ENCODE measurements around the gene TRPV6.
A peak's percentile ranks its signal among the peaks of the same experiment; 100 is the strongest.

TRPV6 gene

GRCh38 chr7:142867398-142868187 is 18.0 kb downstream of the TRPV6 start:
- DNase-seq: no peak

DNA sequence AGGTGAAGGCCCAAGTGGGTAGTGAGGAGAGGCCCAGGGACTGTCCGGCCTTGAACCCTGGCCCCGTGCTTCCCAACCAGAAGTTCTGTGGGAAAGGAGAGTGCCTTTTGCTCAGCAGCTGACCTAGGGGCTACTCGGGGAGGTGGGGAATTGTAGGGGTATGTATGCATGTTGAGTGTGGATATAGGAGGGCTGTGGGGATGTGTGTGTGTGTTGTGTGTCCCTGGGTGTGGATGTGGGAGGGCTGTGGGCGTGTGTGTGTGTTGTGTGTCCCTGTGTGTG is 18.5 kb downstream of the TRPV6 start:
- no peak for DNase-seq

DNA sequence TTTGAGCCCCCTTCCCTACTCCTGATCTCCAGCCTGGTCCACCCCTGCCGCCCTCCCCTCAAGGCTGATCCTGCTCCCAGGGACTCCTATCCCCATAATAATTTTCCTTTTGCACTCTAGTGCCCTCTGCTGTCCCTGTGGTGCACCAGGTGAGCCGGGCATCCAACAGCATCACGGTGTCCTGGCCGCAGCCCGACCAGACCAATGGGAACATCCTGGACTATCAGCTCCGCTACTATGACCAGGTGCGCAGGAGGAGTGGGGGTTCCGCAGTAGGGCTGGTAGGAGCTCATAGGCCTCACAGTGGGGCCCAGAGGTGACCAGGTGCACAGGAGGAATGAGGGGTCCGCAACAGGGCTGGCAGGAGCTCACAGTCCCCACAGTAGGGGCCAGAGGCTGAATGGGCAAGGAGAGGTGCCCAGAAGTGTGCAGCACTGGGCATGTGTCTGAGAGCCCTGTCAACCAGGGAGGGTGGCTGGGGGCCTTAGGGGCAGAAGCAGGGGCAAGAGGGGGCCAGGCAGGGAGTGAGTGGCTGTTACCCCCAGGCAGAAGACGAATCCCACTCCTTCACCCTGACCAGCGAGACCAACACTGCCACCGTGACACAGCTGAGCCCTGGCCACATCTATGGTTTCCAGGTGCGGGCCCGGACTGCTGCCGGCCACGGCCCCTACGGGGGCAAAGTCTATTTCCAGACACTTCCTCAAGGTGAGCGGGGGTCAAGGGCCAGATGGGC is 19.0 kb downstream of the TRPV6 start:
- no peak for DNase-seq

DNA sequence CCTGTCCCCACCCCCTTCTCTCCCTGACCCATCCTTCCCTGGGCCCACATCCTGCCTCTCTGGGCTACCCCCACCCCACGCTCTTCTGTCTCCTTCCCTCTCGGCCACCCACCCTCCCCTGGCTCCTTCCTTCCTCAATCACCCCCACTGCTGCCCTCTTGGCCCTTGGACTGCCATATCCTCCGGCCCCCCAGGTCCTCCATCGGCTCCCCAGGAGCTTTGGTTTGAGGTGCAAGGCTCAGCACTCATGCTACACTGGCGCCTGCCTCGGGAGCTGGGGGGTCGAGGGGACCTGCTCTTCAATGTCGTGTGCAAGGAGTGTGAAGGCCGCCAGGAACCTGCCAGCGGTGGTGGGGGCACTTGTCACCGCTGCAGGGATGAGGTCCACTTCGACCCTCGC is 19.8 kb downstream of the TRPV6 start:
- no peak for DNase-seq

GRCh38 chr7:142864980-142865747 is 20.4 kb downstream of the TRPV6 start:
- no peak for DNase-seq

- no peak for DNase-seq
Observed at GRCh38 chr7:142863891-142864685, 21.5 kb downstream of the TRPV6 start.

DNA sequence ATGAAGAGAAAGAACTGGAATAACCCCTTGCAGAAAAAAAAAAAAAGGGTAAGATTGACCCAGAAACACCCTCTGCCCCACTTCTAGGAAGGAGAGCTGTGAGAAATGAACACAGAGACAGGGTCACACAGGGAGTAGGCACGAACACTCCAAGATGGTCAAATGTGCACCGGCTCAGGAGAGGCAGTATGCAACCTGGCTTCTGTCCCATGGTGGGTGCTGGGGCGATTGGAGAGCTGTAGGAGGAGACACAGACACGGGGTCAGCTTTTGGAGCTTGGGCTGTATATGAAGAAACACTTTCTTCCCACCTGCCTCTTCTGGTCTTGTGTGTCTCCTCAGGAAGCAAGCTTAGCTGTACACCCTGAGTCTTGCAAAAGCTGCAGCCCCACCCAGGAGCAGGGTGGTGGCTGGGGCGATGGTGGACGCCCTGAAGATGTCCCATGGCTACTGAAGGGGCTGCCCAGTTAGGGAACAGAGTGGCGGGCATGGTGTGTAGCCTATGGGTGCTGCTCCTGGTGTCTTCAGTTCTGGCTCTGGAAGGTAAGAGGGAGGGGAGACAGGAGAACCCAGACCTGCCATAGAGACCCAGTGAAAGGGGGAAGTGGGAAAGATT is 22.7 kb downstream of the TRPV6 start:
- no peak for DNase-seq

DNA sequence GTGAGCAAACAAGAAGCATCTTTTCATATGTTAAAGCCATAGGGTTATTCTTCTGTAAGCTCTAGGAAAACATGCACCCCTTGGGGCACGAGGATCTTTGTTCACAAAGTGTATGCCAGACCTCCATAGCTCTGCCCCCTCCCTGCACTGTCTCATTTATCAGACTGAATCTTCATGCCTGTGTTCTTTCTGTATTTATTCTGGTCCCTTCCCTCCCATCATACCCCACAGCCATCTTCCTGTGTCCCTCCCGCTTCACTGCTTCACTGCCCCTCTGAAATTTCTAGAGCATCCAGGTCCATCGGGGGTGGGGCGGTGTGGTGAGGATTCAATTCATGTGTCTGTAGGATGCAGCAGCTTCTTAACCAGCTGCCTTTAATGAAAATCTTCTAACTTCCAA is 23.2 kb downstream of the TRPV6 start:
- no peak for DNase-seq

- no peak for DNase-seq
Observed at GRCh38 chr7:142860968-142861367, 24.6 kb downstream of the TRPV6 start.

- no peak for DNase-seq
Observed at GRCh38 chr7:142859829-142860228, 25.7 kb downstream of the TRPV6 start.

DNA sequence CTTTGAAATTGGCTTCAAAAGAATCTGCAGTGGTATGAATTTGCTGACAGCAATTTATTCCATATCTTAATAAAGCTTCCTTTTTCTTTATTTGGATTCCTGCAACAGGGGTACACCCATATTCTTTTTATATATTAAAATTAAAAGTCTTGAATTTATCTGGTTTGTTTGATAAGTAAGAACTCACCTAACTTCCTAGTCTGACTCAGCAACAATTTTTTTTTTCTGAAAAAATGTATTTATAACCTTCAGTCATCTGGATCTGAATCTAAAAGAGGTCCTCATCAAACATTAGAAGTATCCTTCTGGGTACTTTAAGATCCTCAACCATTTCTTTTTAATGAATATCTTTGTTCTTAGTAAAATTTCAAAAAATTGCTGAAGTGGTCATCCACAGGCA is 26.1 kb downstream of the TRPV6 start:
- no peak for DNase-seq

DNA sequence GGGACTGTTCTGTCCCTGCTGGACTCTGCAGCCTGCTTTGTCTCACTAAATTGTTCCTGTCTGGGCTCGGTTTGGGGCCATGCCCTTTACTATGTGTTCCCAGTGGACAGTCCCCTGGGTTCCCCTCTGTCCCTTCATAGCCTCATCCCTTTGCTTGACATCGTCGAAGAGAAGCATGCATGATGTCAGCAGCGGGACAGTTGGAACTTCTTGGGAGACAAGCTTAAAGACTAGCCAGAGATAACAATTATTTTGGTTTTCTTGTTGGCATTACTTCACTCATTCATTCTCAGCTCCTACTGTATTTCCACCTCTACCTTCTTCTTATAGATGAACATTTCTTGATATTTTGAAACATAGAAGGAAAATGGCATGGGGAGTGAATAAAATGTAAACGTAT is 27.9 kb downstream of the TRPV6 start:
- no peak for DNase-seq

DNA sequence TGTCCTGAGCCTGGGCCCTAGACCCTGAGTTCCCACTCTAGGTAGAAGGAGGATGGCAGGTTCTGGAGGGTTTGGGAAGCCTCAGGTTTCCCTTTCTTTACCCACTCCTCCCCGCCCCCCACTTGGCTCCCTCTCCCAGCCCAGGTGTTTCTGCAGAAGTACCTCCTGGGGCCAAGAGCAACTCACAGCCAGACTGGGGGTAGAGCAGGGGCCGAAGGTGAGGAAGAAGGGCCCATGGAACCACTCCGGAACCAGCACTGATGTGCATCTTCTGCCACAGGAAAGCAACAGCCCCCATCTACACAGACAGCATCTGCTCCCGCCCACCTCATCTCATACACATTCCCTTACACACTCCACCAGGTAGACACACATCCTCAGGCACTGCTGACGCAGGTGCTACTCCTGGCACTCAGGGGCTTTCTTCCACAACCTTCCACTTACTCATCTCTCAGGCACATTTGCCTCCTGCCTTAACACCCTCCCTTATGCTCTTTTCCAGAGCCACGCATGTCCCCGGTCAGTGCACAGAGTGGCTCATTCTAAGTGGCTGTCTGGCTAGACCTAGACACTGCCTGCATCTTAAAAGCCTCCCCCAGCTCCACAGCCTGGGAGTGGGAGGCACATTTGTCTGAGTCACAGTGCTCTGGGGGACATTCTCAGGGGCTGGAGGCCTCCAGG is 28.8 kb downstream of the TRPV6 start:
- no peak for DNase-seq

DNA sequence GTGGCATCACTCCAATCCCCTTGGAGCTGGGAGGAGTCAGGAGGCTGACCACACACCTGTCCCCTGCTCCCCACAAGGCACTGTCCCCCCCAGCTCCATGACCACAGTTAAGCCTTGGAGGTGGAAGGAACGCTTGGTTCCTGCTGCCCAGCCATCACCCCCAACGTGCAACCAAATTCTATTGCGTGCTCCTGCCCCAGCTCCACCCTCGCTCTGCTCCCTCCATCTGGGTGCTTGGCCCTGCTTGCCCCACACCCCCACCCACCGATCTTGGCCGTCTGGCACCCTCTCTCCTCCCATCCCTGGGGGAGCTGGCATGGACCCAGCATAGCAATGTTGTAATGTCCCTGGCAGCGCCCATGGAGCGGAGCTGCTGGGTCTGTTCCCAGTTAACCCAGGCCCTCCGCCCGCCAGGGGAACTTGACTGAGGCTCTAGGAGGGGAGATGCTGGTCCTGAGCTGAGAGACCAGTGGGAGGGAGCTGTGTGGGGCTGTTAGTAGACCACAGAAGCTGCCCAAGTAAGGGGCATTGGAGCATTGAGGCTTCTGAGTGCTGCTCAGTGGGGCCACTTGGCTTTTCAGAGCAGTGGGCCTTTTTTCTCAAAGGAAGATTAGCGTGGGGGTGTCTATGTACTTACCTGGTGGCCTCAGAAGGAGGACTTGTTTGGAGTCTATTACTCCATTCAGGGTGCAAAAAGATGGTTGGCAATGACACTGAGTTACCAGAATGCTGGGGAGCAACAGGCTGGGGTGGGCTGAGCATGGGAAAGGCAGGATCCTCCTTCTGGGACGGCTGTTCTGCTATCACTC is 29.6 kb downstream of the TRPV6 start:
- no peak for DNase-seq

- DNase-seq: no peak
Observed at GRCh38 chr7:142855114-142855743, 30.3 kb downstream of the TRPV6 start.

- DNase-seq: peak; percentile 86
Observed at GRCh38 chr7:142854372-142855113, 31.0 kb downstream of the TRPV6 start, which contains the start of gene EPHB6. TSS of gene EPHB6 (plus strand) at chr7:142855076. CDS start at chr7:142863228, 8,152 bp downstream.

GRCh38 chr7:142853739-142854371 is 31.7 kb downstream of the TRPV6 start:
- DNase-seq: peak; percentile 77

DNA sequence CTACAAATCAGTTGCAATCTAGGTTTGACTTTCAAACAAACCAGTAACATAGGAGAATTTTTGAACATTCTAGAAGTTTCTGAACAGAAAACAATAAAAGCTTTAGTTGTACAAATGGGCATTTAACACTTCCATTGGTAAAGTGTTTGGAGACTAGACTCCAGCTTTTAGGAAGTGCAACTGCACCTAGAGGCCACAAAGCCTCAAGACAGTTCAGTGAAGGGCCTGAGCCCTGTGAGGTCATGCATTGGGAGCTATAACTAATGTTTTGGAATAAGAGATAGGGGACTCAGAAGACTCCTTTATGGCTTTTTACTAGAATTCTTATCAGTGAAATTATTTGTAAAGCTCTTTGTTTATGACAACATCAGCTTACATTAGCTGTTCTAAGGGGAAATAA is 33.6 kb downstream of the TRPV6 start:
- no peak for DNase-seq

GRCh38 chr7:142851269-142851668 is 34.3 kb downstream of the TRPV6 start:
- DNase-seq: no peak
